Right cardiac atrium (tissue), 5 donors: ENCODE data around the gene RBMS2. TPM values are rescaled to one million over a fixed set of nuclear protein-coding genes. Genes with fewer than 3 reads are reported as not detected.

Experiments
- ATAC-seq, 2 donors: fragments of 200-7000 bp; cut with Tn5 transposase; one replicate each; pipeline versions ENCODE4 v1.8.0 to v1.9.1; 2020; ENCODE audit warnings: moderate library complexity in 2 of 2, mild to moderate bottlenecking in 1 of 2
- DNase-seq, 3 donors: peaks; one replicate each; pipeline ENCODE4 v3.0.0-alpha.2; 2020
- H3K27ac ChIP-seq: one replicate; pipeline ENCODE4 v1.5.1; 2013; ENCODE audit warnings: mild to moderate bottlenecking, low read length, control low read depth, moderate library complexity
- H3K27me3 ChIP-seq: one replicate; pipeline ENCODE4 v1.6.1; 2013; ENCODE audit not compliant: control insufficient read depth, insufficient read depth
- H3K4me1 ChIP-seq: one replicate; pipeline ENCODE4 v1.6.1; 2013; ENCODE audit warnings: low read length; ENCODE audit not compliant: control insufficient read depth, insufficient read depth
- H3K4me3 ChIP-seq: one replicate; pipeline ENCODE4 v1.5.1; 2013; ENCODE audit warnings: low read length, control low read depth
- H3K9me3 ChIP-seq: one replicate; pipeline ENCODE4 v1.6.1; 2013; ENCODE audit warnings: low read length; ENCODE audit not compliant: control insufficient read depth
- WGBS: extraction: QIAGEN DNeasy Blood & Tissue Kit; methylation state at CpG from one replicate; pipeline ENCODE4 v1.1.7; 2013; 5-methylcytosine and 5-hydroxymethylcytosine counted together
- intact Hi-C, 4 donors: fragments of 100-400 bp; cut with DNase I; formaldehyde crosslinking; loops; one replicate each; pipeline versions ENCODE4 v1.11.0 to v1.14.0; 2022 to 2023
- polyA plus RNA-seq: library from polyadenylated mRNA; stranded (reverse); fragments of 200-250 nt; gene quantifications from one replicate; pipeline ENCODE4 v1.2.3, GENCODE V29; 2013
- total RNA-seq, 4 donors: library from RNA; stranded (reverse); fragmentation: NEBNext Ultra II Directional; extraction: Animal tissue kit (Norgen Biotek cat#: 25700); gene quantifications; one replicate each; pipeline ENCODE4 v1.2.1, GENCODE V29; 2021
- donor health status: healthy with polysubstance abuse.
- donor health status: DM: no; HTN: yes; CAD: no.
- donor health status: DM: no; HTN: no; CAD: no.
- donor health status: DM: no; HTN: yes; CAD: no; lungs with severe emphysema.
- donor health status: DM: yes; HTN: yes; CAD: no.

RBMS2 gene
- total and polyA plus RNA-seq, 5 donors, result 11.0 to 41.4 (median 35.2) TPM

DNA sequence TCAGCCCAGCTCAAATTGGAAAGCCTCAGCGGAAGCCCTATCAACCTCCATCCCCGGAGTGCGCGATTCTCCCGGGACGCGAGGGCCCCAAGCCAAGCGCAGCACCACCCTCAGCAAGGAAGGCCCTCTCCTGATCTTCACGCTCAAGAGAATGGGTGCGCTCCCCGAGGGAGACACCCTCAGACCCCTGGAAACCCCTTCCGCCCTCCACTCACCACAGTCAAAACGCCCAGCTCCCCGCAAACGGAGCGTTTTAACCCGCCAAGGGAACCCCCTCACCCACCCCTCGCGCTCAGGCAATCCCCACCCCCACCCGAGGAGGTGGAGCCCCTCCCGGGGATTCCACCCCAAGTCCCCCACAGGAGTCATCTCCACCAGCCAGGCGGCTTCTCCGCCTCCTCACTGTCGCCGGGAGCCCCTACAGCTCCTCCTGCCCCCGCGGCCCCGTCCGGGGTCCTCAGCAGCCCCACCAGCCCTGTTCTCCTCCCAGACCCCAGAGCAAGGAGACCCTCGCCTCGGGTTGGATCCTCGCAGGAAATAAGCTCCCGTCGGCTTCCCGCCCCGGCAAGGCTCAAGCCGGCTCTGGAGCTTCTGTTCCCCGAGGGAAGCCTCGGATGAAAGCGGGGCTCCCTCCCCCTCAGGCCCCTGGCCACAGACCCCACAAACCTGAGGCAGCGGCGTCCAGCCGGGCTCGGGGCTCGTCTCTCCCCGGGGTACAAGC is 108.0 kb downstream of the RBMS2 start:
- H3K4me3 ChIP-seq, result peak overlapping the region; percentile 89
- under 1% methylated on average over 46 of the region's 46 CpGs for WGBS
- H3K4me1 ChIP-seq, result peaks cover 12% of the 10 kb centered on the region
- no peaks in the 10 kb centered on the region for H3K27me3 ChIP-seq
- DNase-seq (peak; percentile 33 to 73 (median 64)), ATAC-seq (peak; percentile 37 to 49)
- H3K9me3 ChIP-seq, result no peaks in the 10 kb centered on the region
- H3K27ac ChIP-seq, result peak overlapping the region; percentile 95
- intact Hi-C loops, result no loop called here

DNA sequence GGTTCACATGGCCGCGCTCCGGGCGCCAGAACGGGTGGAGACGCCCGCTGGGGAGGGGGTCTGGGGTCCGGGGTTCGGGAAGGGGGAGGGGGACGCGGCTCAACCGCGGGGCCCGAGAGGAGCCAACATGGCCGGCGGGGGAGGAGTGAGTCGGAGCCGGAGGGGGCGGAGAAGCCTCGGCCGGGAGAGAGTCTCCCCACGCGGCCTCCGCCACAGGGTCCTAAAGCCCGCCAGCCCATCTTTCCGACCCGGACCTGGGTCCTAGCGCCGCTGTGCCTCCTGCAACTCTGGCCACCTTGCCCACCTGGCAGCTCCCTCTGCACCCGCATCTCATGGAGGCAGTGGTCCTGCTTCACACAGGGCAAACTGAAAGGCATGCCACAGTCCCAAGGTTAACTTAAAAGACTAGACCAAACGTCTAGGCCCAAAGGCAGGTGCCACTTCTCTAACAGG is 108.6 kb downstream of the RBMS2 start, which contains the start of gene BAZ2A:
Gene BAZ2A (minus strand): TSS at position 147 of the 453 bp plus-strand sequence. CDS start 12,796 bp downstream, outside the sequence.
- H3K4me1 ChIP-seq, result peaks cover 12% of the 10 kb centered on the region
- ATAC-seq, result peak; percentile 89 to 91
- intact Hi-C loops, result no loop called here

DNA sequence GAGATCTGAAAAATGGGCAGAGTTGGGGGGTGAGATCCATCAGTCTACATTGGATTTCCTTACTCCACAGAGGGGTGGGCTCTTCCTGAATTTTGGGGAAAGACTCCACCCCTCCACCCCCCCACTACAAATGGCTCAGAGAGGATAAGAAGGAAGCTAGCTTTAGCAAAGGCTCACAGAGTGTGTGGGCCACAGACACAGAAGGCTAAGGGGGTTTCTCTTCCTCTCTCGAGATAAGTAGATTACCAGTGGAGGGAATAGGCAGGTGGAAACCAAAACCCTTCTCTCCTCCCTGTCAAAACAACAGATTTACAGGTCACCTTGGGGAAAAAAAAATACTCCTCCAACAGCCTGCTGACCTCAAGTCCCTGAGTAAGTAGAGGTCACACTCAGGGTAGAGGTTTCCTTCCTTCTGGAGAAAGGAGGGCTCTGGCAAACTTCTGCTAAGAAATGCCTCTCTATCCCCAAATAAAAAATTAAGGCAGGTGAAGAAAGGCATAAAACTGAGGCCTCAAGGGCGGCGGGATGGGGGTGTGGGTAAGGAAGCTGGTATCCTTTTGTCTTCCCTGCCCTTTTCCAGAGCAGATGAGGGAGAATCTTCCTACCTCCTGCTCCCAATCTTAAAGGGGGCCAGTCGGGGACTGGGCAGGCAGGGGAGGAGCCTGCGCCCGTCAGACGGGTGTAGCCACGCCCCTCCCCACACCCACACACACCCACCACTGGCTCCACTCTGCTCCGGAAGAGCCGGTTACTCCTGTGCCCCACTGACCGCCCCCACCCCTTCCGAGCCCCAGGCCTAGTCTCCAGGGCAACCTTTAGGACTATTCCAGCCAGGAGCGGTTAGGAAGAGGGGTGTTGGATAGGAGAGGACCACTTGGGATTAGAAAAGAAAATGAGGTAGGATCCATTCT is 110.4 kb downstream of the RBMS2 start:
- ATAC-seq, result peak; percentile 31 to 36

More for the DNA sequence above, 108.6 kb downstream of the RBMS2 start, which contains the start of gene BAZ2A:
- Histone ChIP-seq H3K4me3 (peak within 1 kb of the TSS; percentile 89), H3K27me3 (no peaks in the 10 kb centered on the region), H3K27ac (peak within 1 kb of the TSS; percentile 95), H3K9me3 (no peaks in the 10 kb centered on the region)
- DNase-seq, result peak; percentile 89 to 96 (median 95)
- WGBS, result 1% methylated on average over 31 of the region's 31 CpGs

DNA sequence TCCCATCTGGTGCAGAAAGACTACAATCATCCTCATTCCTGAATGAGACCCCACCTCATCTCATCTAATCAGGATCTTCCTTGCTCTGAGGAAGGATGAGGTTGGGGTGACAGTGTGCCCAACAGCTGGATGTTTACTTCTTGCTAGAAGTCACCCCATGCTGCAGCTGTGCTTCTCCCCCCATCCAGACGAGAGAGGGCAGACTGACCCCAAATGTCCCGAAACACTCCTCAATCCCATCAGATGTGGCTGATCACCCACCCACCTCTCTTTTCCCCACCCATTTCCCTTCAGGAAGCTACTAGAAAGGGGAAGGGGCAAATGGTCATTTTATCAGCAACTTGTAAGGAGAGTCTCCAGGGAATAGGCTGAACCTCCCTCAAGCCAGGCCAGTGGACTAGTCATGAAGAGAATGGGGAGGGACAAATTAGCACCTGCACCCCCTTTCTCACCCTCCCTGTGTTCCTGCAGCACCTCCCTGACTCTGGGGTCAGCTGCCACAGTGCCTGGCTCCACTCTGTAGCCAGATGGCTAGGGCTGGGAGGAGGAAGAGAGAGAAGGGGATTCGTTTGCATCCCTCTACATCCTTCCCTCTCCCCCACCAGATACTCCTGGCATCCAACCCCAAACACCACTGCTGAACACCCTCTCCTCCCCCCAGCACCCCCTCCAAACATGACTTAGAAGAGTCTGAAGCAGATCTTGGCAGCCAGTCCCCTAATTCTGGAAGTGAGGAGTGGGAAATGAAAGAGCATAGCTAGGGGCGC is 111.3 kb downstream of the RBMS2 start:
- Histone ChIP-seq H3K4me1 (peaks cover 12% of the 10 kb centered on the region), H3K27me3 (no peaks in the 10 kb centered on the region), H3K27ac (peak overlapping the region; percentile 25), H3K4me3 (peak overlapping the region; percentile 30), H3K9me3 (no peaks in the 10 kb centered on the region)
- DNase-seq (no peak), ATAC-seq (no peak)
- intact Hi-C loops, result no loop called here
- whole genome bisulfite sequencing, result 31% methylated on average over 4 of the region's 4 CpGs

More for the DNA sequence above, 110.4 kb downstream of the RBMS2 start:
- WGBS, result 6% methylated on average over 13 of the region's 13 CpGs
- H3K27me3 ChIP-seq, result no peaks in the 10 kb centered on the region
- peaks cover 12% of the 10 kb centered on the region for H3K4me1 ChIP-seq
- no peaks in the 10 kb centered on the region for H3K9me3 ChIP-seq
- no peak overlapping the region for H3K27ac ChIP-seq
- H3K4me3 ChIP-seq, result peak overlapping the region; percentile 30
- intact Hi-C loops, result no loop called here
- peak; percentile 81 to 91 (median 90) for DNase-seq

DNA sequence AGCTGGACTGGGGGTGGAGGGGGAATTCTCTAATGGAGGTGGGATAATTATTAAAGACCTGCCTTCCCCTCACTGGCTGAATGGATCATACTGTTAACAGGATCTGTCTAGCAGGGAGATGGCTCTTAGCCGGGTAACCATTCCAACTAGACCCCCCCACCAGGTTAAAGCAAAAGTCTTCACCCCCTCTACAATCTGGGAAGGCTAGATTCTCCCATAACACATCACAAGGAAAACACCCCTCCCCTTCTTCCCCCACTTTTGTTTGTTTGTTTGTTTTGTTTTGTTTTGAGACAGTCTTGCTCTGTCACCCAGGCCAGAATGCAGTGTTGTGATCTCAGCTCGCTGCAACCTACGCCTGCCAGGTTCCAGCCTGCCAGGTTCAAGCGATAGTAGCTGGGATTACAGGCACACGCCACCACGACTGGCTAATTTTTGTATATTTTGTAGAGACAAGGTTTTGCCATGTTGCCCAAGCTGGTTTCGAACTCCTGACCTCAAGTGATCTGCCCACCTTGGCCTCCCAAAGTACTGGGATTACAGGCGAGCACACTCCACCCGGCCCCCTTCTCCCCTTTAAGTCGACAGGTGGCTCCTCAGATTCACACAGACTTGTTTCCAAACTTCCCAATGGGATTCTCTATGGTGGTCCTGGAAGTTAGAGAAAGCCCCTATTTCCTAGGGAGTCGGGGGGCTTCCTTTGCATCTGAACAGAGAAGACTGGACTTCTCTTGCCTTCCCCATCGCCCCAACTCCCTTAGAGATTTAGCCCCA is 112.0 kb downstream of the RBMS2 start:
- intact Hi-C loops, result no loop called here
- peak overlapping the region; percentile 90 for H3K4me3 ChIP-seq
- H3K27ac ChIP-seq, result no peak overlapping the region
- no peak for DNase-seq
- no peaks in the 10 kb centered on the region for H3K27me3 ChIP-seq
- ATAC-seq, result no peak
- H3K4me1 ChIP-seq, result peaks cover 12% of the 10 kb centered on the region
- no peaks in the 10 kb centered on the region for H3K9me3 ChIP-seq
- WGBS, result 50% methylated on average over 12 of the region's 12 CpGs

DNA sequence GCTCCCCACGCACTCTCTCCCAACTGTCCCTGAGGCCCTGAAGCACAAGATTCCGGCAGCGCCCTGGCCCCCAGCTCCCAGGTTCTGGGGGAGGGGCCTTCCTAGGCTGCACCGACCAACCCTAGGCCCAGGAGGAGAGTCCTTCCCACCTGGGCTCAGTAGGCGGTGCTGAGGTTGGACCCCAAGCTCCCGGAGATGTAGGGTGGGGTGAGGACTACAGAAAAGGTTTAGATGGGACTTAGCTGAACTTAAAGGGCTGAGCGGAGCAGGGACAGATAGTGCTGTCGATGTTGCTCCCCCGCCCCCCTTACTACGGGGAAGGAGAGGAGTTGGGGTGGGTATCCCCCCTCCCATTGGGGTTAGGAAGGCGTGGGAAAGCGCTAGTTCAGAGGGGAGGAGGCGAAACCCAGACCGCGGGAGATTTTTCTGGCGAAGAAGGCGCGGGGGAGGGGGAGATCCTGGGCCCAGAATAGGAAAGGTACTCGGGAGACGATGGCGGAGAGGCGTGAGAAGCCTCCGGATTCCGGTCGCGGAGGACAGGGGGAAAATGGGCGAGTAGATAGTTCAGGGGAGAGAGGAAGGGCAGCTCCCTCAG is 112.7 kb downstream of the RBMS2 start:
- Histone ChIP-seq H3K4me3 (peak overlapping the region; percentile 90), H3K9me3 (no peaks in the 10 kb centered on the region), H3K27me3 (no peaks in the 10 kb centered on the region), H3K4me1 (peaks cover 12% of the 10 kb centered on the region), H3K27ac (peak overlapping the region; percentile 94)
- 2% methylated on average over 27 of the region's 27 CpGs for WGBS
- intact Hi-C loops, result no loop called here
- peak; percentile 35 to 74 (median 72) for DNase-seq
- ATAC-seq, result no peak

DNA sequence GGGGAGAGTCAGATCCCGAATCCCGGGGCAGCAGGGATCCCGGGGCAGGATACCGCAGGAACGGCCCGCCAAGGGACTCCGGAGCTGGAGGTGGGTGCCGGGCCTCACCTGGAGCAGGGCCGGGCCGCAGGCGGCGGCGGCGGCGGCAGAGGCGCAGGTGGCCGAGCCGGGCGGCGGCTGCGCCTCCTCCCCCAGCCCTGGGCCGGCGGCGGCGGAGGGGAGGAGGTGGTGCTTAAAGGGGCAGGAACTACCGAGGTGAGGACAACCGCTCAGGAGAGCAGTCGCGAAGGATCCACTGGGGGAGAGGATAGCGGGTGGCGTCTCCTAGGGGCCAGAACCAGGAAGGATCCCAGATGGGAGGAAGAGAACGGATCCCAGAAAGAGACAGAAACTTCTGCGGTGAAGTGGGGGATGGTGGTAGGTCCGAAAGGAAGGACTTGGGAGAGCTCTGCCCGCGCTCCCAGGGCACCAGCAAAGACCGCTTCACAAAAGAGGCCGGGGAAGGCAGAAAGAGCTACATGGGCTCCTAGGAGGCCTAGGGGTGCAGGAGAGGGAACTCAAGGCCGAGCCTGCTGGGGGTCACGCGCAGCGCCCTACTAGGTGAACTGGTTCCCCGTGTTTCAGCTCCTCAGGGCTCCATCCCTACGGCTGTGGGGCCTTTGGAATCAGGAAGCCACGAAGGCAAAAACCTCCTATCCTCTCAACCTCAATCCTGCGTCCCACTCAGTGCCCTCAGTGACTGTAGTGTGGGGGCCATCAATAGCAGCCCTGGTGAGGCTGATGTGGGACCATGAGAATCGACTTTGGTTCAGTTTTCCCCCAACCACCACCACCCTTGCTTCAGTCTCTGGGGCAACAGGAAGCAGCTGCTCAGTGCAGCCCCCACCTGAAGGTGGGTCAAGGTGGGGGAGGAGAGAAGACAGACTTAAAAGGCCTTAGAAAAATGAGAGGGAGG is 113.5 kb downstream of the RBMS2 start:
- 1% methylated on average over 47 of the region's 47 CpGs for WGBS
- H3K27me3 ChIP-seq, result no peaks in the 10 kb centered on the region
- H3K27ac ChIP-seq, result peak overlapping the region; percentile 94
- ATAC-seq, result peak; percentile 20
- H3K9me3 ChIP-seq, result no peaks in the 10 kb centered on the region
- H3K4me1 ChIP-seq, result peaks cover 12% of the 10 kb centered on the region
- H3K4me3 ChIP-seq, result peak overlapping the region; percentile 90
- DNase-seq, result peak; percentile 68 to 87 (median 85)
- intact Hi-C loops, result no loop called here

DNA sequence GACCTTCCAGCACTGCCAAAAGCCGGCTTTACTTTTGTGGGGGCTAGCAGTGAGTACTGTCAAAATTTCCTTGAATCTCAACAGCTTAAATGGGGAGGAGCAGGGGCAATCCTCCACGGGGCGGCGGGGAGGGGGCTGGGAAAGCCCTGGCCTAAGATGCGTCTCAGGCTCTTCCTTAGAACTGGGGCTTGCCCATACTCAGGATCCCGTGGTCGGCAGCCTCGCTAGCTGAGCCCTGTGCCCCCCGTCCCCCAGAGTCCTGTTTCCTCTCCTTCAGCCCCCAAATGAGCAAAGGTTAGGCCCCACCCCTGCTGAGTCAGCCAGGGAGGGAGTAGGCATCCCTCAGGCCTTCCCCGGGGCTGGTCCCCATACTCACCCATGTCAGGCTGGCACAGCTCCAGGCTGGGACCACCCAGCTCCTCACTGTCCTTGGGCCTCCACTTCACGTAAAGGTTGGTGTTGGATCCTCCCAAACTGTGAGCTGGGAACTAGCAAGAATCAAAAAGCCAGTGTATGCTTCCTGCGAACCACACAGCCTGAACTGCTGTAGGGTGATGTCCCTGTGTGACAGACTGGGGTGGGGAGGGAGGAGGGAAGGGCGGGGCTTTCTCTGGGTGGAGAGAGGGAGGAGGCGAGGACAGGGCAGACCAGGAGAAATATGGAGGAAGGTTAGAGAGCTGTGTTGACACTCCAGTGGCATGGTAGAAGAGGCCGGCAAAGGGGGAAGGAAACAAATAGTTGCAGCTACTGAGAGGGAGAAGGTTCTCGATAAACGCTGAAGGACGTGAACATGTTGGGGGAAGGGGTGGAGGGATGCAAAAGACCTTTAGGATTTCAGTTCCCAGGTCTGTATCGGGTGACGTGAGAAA is 114.4 kb downstream of the RBMS2 start:
- 1% methylated on average over 20 of the region's 20 CpGs for WGBS
- Histone ChIP-seq H3K9me3 (no peaks in the 10 kb centered on the region), H3K4me3 (peak overlapping the region; percentile 90), H3K27ac (peak overlapping the region; percentile 94), H3K4me1 (peaks cover 12% of the 10 kb centered on the region), H3K27me3 (no peaks in the 10 kb centered on the region)
- ATAC-seq (peak; percentile 85 to 89), DNase-seq (peak; percentile 87 to 95 (median 94))
- intact Hi-C loops, result no loop called here
